Omental fat pad (tissue), 4 donors: ENCODE data around the gene TMEM121B. TPM values are rescaled to one million over a fixed set of nuclear protein-coding genes. Genes with fewer than 3 reads are reported as not detected.

Experiments
- ATAC-seq: fragments of 150-250 bp; one replicate; pipeline ENCODE4 v1.9.1; 2016; ENCODE audit warnings: mild to moderate bottlenecking, moderate library complexity; ENCODE audit not compliant: low FRiP score
- DNase-seq: peaks from one replicate; pipeline ENCODE4 v3.0.0-alpha.2; 2019; ENCODE audit warnings: low spot score
- total RNA-seq, 4 donors: library from RNA; depleted of rRNA; stranded (reverse); fragments of >200 nt; gene quantifications; one replicate each; pipeline ENCODE4 v1.1.0, GENCODE V29; 2016
- TF ChIP-seq, protein P1 (sequence below), 3 donors: fragments of 450-650 bp; IDR thresholded peaks; one replicate each; pipeline ENCODE4 v1.5.1; 2016 to 2017; ENCODE audit warnings: antibody characterized with exemption in 3 of 3, mild to moderate bottlenecking in 3 of 3, moderate library complexity in 2 of 3

TMEM121B gene
- total RNA-seq, 4 donors from 2014 or later: 0.46 to 1.4 (median 0.94) TPM

- TF ChIP-seq, protein P1, sequence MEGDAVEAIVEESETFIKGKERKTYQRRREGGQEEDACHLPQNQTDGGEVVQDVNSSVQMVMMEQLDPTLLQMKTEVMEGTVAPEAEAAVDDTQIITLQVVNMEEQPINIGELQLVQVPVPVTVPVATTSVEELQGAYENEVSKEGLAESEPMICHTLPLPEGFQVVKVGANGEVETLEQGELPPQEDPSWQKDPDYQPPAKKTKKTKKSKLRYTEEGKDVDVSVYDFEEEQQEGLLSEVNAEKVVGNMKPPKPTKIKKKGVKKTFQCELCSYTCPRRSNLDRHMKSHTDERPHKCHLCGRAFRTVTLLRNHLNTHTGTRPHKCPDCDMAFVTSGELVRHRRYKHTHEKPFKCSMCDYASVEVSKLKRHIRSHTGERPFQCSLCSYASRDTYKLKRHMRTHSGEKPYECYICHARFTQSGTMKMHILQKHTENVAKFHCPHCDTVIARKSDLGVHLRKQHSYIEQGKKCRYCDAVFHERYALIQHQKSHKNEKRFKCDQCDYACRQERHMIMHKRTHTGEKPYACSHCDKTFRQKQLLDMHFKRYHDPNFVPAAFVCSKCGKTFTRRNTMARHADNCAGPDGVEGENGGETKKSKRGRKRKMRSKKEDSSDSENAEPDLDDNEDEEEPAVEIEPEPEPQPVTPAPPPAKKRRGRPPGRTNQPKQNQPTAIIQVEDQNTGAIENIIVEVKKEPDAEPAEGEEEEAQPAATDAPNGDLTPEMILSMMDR (IDR thresholded peaks at IDR 0.05): no peak
- DNase-seq (no peak), ATAC-seq (no peak)
Observed at GRCh38 chr22:17116572-17117330, 4.4 kb downstream of the TMEM121B start.

DNA sequence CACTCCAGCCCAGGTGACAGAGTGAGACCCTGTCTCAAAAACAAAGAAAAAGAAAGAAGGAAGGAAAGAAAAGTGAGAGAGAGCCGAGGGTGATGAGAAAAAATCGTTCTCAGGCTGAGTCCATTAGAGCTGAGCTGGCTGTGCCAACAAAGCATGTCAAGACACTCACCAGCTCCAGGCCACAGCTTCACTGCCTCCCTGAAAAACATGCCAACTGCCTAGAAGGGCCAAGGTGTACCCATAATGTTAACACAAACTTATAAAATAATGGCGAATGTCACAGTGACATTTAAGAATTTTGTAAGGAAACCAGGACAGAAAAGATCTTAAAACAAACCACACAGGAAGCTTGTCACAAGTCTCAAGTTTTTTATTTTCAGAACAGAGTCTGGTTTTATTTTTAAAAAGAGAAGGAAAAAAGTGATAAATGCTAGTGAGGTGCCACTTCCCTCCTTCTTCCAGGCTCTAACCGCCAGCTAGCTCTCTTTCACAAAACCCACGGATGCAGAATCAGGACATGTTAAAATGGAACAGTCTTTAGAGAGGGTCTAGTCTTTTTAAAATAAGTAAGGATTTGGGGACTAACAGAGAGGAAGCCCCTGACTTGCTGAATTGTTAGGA lies 5.1 kb downstream of the TMEM121B start:
- no peak for ATAC-seq
- TF ChIP-seq, protein P1 (IDR thresholded peaks at IDR 0.05): no peak
- DNase-seq: no peak

DNA sequence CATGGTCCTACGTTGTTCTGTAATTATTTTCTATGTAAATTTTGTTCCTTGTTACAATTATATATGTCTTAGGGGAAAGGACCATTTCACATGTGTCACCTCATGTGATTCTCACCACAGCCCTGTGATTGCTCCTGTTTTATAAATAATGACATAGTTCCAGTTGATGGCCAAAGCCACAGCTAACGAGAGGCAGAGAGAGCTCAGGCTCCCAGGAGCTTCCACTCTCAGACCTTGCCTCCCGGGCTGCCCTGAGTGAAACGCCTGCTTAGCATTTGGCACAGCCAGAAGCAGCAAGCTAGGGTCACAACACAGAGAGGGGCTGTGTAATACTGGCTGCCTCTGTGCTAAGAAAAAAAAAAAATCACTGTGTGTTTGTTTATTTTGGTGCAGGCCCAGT lies 5.9 kb downstream of the TMEM121B start:
- ATAC-seq: no peak
- DNase-seq: no peak
- TF ChIP-seq, protein P1 (IDR thresholded peaks at IDR 0.05): no peak

DNA sequence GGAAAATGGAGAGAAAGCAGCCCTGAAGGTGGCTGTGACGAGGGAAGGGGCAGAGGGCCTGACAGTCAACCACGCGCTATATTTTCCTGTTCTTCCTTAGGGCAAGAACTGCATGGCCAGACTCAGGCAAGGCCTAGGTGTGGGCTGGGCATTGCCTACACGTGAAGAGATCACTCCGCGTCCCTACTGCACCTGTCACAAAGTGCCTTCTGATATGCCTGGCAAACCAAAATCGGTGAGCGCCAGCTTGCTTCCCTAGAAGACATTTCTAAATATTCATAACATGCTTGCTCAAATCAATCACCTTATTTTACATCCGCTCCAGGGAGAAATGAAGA lies 6.3 kb downstream of the TMEM121B start:
- TF ChIP-seq, protein P1 (IDR thresholded peaks at IDR 0.05): no peak
- DNase-seq (no peak), ATAC-seq (no peak)

DNA sequence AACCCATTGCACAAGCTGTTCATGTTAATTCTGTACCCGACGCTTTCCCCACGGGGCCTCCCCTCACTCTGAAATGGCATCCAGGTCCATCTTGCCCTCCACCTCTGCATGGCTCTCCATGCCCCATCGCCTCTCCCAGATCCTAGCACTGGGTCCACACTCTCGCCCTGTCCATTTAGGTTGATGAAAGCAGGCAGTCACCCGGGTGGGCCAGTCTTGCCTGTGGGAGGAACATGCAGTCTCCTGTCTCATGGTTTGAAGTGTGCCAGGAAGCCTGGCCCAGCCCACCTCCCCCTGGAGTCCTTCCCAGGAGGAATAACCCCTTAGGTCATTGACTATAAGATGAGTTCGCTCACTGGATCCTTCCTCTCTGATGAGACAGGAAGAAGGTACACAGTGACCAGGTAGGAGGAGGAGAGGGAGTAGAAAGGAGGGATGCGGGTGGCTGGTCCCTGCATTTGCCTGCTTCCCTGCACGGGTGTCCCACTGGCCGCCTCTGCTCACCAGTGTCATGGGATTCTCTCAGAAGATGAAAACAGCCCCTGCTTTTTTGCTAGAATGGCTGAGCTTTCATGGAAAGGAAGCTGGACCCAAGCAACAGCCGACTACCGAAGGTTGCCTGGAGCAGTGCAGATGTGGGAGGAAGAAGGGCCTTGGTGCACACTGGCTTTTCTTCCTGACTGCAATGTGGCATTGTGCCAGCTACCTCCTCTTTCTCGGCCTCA lies 6.8 kb downstream of the TMEM121B start:
- no peak for DNase-seq
- TF ChIP-seq, protein P1 (IDR thresholded peaks at IDR 0.05): no peak
- no peak for ATAC-seq

- DNase-seq (no peak), ATAC-seq (no peak)
- TF ChIP-seq, protein P1 (IDR thresholded peaks at IDR 0.05): no peak
Observed at GRCh38 chr22:17113600-17113999, 7.6 kb downstream of the TMEM121B start.
